GM12878 (cell line): ENCODE measurements around the gene TROAP. TPM values are rescaled to one million over a fixed set of nuclear protein-coding genes. Genes with fewer than 3 reads are reported as not detected.

Source experiments
- ATAC-seq: fragments of 200-7000 bp; cut with Tn5 transposase; 3 replicates; pipeline ENCODE4 v1.9.1; 2020; ENCODE audit warnings: mild to moderate bottlenecking, moderate library complexity
- BruUV-seq: library from RNA; stranded (reverse); fragments of 400-500 nt; replicated peaks from 2 replicates; lab custom pipeline; 2021; lab: Mats Ljungman, UMichigan
- CTCF ChIA-PET: fragments of 300-600 bp; sonication (Branson Sonifier 250); formaldehyde crosslinking; extraction: SDS; loops from one replicate; lab custom pipeline; 2021; ENCODE audit warnings: inconsistent platforms; lab: Yijun Ruan, JAX
- POLR2A ChIA-PET: fragments of 350-600 bp; formaldehyde crosslinking; extraction: SDS; loops from one replicate; lab custom pipeline; 2021; ENCODE audit warnings: inconsistent platforms; lab: Charles Lee
- RAD21 ChIA-PET: fragments of 300-600 bp; sonication (Branson Sonifier 250); formaldehyde crosslinking; loops from one replicate; lab custom pipeline; 2023; ENCODE audit warnings: antibody characterized with exemption; ENCODE audit not compliant: unreplicated experiment; lab: Charles Lee
- SMC1A ChIA-PET: fragments of 300-600 bp; sonication (Branson Sonifier 250); formaldehyde crosslinking; loops from one replicate; lab custom pipeline; 2023; ENCODE audit not compliant: unreplicated experiment, uncharacterized antibody; lab: Charles Lee
- DNase-seq: peaks from one replicate; pipeline ENCODE4 v3.0.0-alpha.2; 2011; ENCODE audit warnings: low read depth, low spot score
- FAIRE-seq: peaks from 3 replicates; lab custom pipeline; 2011; peaks lifted over from hg19 to GRCh38; lab: Jason Lieb, UNC
- H2AFZ ChIP-seq: 2 replicates; pipeline ENCODE4 v1.6.0; 2011; ENCODE audit warnings: low read depth, low read length, control low read depth; ENCODE audit not compliant: control insufficient read depth
- H3K27ac ChIP-seq: 2 replicates; pipeline ENCODE4 v1.5.1; 2011; ENCODE audit warnings: control low read depth; ENCODE audit not compliant: control insufficient read depth, insufficient read depth
- H3K27me3 ChIP-seq, 2 experiments: replicated peaks in 1 of 2; 2 replicates each; pipeline versions ENCODE4 v1.6.0 to v1.6.1; 2011; ENCODE audit warnings: low read length in 1 of 2; ENCODE audit not compliant: control insufficient read depth in 2 of 2, insufficient read depth in 2 of 2
- H3K36me3 ChIP-seq, 2 experiments: 2 replicates each; pipeline ENCODE4 v1.5.1; 2011; ENCODE audit warnings: low read length in 1 of 2; ENCODE audit not compliant: control insufficient read depth in 2 of 2, insufficient read depth in 2 of 2
- H3K4me1 ChIP-seq: 2 replicates; pipeline ENCODE4 v1.6.1; 2011; ENCODE audit warnings: mild to moderate bottlenecking, low read length, moderate library complexity, mixed read lengths; ENCODE audit not compliant: control insufficient read depth, insufficient read depth
- H3K4me2 ChIP-seq: 2 replicates; pipeline ENCODE4 v1.6.0; 2011; ENCODE audit warnings: control low read depth; ENCODE audit not compliant: control insufficient read depth, insufficient read depth
- H3K4me3 ChIP-seq: fragments of 200-600 bp; sonication (generic); 2 replicates; pipeline ENCODE4 v1.5.1; 2016
- H3K79me2 ChIP-seq: 2 replicates; pipeline ENCODE4 v1.6.0; 2011; ENCODE audit warnings: low read length; ENCODE audit not compliant: control insufficient read depth, insufficient read depth
- H3K9ac ChIP-seq: 2 replicates; pipeline ENCODE4 v1.8.0; 2011; ENCODE audit warnings: low read length, control low read depth, mixed read lengths; ENCODE audit not compliant: control insufficient read depth, insufficient read depth
- H3K9me3 ChIP-seq: replicated peaks from 3 replicates; pipeline ENCODE4 v1.5.1; 2011; ENCODE audit warnings: mild to moderate bottlenecking, low read length; ENCODE audit not compliant: control insufficient read depth, insufficient read depth
- H4K20me1 ChIP-seq: 2 replicates; pipeline ENCODE4 v1.6.0; 2011; ENCODE audit not compliant: control insufficient read depth, insufficient read depth
- ATF7 ChIP-seq: fragments of 450-650 bp; IDR thresholded peaks from 2 replicates; pipeline ENCODE4 v1.6.1; 2016; ENCODE audit warnings: low read depth, mild to moderate bottlenecking
- GATAD2B ChIP-seq: fragments of 450-650 bp; conservative IDR thresholded peaks from 2 replicates; pipeline ENCODE4 v1.6.1; 2017; ENCODE audit warnings: low read depth, mild to moderate bottlenecking, moderate library complexity
- IRF4 ChIP-seq: IDR thresholded peaks from 2 replicates; pipeline ENCODE4 v1.6.1; 2011; ENCODE audit warnings: low read depth, low read length
- NFIC ChIP-seq: IDR thresholded peaks from 2 replicates; pipeline ENCODE4 v1.6.1; 2012; ENCODE audit warnings: low read depth, mild to moderate bottlenecking, inconsistent platforms, low read length, moderate library complexity
- NRF1 ChIP-seq: conservative IDR thresholded peaks from 2 replicates; pipeline ENCODE4 v1.6.1; 2011; ENCODE audit warnings: mild to moderate bottlenecking, low read depth, low read length, improper control_type of control experiment
- POLR2A ChIP-seq: IDR thresholded peaks from 2 replicates; pipeline ENCODE4 v1.6.1; 2011; ENCODE audit warnings: low read depth, mild to moderate bottlenecking, low read length
- RAD21 ChIP-seq: IDR thresholded peaks from 2 replicates; pipeline ENCODE4 v1.6.1; 2011; ENCODE audit warnings: mild to moderate bottlenecking, low read depth, low read length, moderate library complexity; ENCODE audit not compliant: insufficient read depth
- RBBP5 ChIP-seq: fragments of 200-600 bp; sonication (generic); conservative IDR thresholded peaks from 2 replicates; pipeline ENCODE4 v1.6.1; 2016
- RFX5 ChIP-seq: IDR thresholded peaks from 2 replicates; pipeline ENCODE4 v1.6.1; 2011; ENCODE audit warnings: low read depth, low read length, improper control_type of control experiment
- SRF ChIP-seq, 2 experiments: IDR thresholded peaks; 2 replicates each; pipeline ENCODE4 v1.6.1; 2011; ENCODE audit warnings: low read depth in 2 of 2, low read length in 2 of 2, mild to moderate bottlenecking in 1 of 2, moderate library complexity in 1 of 2
- SUZ12 ChIP-seq: fragments of 200-600 bp; sonication (generic); IDR thresholded peaks from one replicate; pipeline ENCODE4 v1.6.1; 2018; ENCODE audit warnings: antibody characterized with exemption, mild to moderate bottlenecking; ENCODE audit not compliant: unreplicated experiment
- ZBTB40 ChIP-seq: fragments of 450-650 bp; IDR thresholded peaks from 2 replicates; pipeline ENCODE4 v1.6.1; 2016; ENCODE audit warnings: mild to moderate bottlenecking, moderate library complexity, borderline replicate concordance
- ZNF24 ChIP-seq: fragments of 450-650 bp; IDR thresholded peaks from 2 replicates; pipeline ENCODE4 v1.6.1; 2017; ENCODE audit warnings: antibody characterized with exemption, mild to moderate bottlenecking
- WGBS: methylation state at CpG from one replicate; pipeline ENCODE4 v1.1.6; 2016; ENCODE audit warnings: low lambda C conversion rate; ENCODE audit not compliant: insufficient replicate concordance, insufficient coverage; ENCODE audit errors: missing lambda C conversion rate; 5-methylcytosine and 5-hydroxymethylcytosine counted together
- in situ Hi-C: fragments of 300-500 bp; cut with MboI; formaldehyde crosslinking; loops from 9 replicates; pipeline ENCODE4 v1.14.3; 2018; ENCODE audit warnings: mixed read lengths
- intact Hi-C: fragments of 100-400 bp; cut with micrococcal nuclease; formaldehyde crosslinking; loops from one replicate; pipeline ENCODE4 v1.14.2; 2022; ENCODE audit not compliant: unreplicated experiment
- polyA plus RNA-seq, 11 experiments: library from polyadenylated mRNA; depleted of rRNA in 4 of 11; unstranded in 6 of 11; stranded (reverse) in 5 of 11; fragments of >200 nt; fragmentation: Nextera tagmentation in 4 of 11; fragmentation: Illumina TruSeq in 1 of 11; extraction: Ambion mirVana in 4 of 11; extraction: Trizol in 1 of 11; gene quantifications; 1 replicate in 1 of 11; 2 replicates in 10 of 11; pipeline versions ENCODE4 v1.2.1 to v1.2.3, GENCODE V29; 2011 to 2016; ENCODE audit warnings: inconsistent platforms in 2 of 11, missing spikeins in 2 of 11, low read depth in 1 of 11
- total RNA-seq, 4 experiments: library from RNA; depleted of rRNA in 3 of 4; stranded (reverse); fragments of >200 nt in 3 of 4; fragmentation: Illumina TruSeq in 1 of 4; extraction: Trizol in 1 of 4; gene quantifications; 2 replicates each; pipeline versions ENCODE4 v1.2.1 to v1.2.3, GENCODE V29; 2013 to 2021
- TF ChIP-seq, protein P1 (sequence below): IDR thresholded peaks from 2 replicates; pipeline ENCODE4 v1.6.1; 2012; ENCODE audit warnings: low read length, inconsistent platforms
- TF ChIP-seq, protein P2 (sequence below): IDR thresholded peaks from 2 replicates; pipeline ENCODE4 v1.6.1; 2011; ENCODE audit warnings: low read depth, low read length, improper control_type of control experiment, borderline replicate concordance

The TROAP gene
- total and polyA plus RNA-seq, 10 of the 15 experiments (the other 5 are each of a cell fraction or from before 2014, with no cell fraction given) = 26.8 to 93.7 (median 52.6) TPM

GRCh38 chr12:49277466-49277865 lies 45.6 kb upstream of the TROAP start:
- Histone ChIP-seq H3K27me3 (no peaks in the 10 kb centered on the region; a peak in 1 of 4 replicates), H3K4me2 (no peak overlapping the region), H3K27ac (no peak overlapping the region), H3K4me3 (no peak overlapping the region), H3K79me2 (no peaks in the 10 kb centered on the region), H2AFZ (no peak overlapping the region), H3K4me1 (no peaks in the 10 kb centered on the region), H3K9ac (no peak overlapping the region), H4K20me1 (no peaks in the 10 kb centered on the region), H3K9me3 (no peaks in the 10 kb centered on the region), H3K36me3 (peaks cover 2 to 8% of the 10 kb centered on the region in 2 experiments; a peak in 3 of 4 replicates)
- DNase-seq (no peak), FAIRE-seq (no peak), ATAC-seq (no peak)
- in situ Hi-C loops (no loop called here), intact Hi-C loops (no loop called here)
- BruUV-seq = no TSS peak
- ChIA-PET RAD21 (no interaction called here), POLR2A (interaction anchor here (0.5 to 0.6 kb wide), 2 partner anchors 56 to 206 kb away, joined by 3 to 6 read pairs; no protein-coding TSS in a partner anchor), SMC1A (no interaction called here), CTCF (interaction anchor here (0.5 to 2.2 kb wide), 4 partner anchors 12 to 227 kb away, joined by 3 to 8 read pairs (median 3); no protein-coding TSS in a partner anchor)
- 52% methylated on average over 7 of the region's 7 CpGs for WGBS
- TF ChIP-seq NFIC (no peak), RFX5 (no peak), ZNF24 (no peak), SRF (IDR thresholded peaks at IDR 0.05; ENCODE audit: low read depth in 2 of 2, low read length in 2 of 2) (no peak), POLR2A (no peak), RBBP5 (no peak), ATF7 (no peak), RAD21 (no peak), GATAD2B (no peak), IRF4 (no peak), NRF1 (no peak), ZBTB40 (no peak), SUZ12 (no peak)
- TF ChIP-seq, protein P1, sequence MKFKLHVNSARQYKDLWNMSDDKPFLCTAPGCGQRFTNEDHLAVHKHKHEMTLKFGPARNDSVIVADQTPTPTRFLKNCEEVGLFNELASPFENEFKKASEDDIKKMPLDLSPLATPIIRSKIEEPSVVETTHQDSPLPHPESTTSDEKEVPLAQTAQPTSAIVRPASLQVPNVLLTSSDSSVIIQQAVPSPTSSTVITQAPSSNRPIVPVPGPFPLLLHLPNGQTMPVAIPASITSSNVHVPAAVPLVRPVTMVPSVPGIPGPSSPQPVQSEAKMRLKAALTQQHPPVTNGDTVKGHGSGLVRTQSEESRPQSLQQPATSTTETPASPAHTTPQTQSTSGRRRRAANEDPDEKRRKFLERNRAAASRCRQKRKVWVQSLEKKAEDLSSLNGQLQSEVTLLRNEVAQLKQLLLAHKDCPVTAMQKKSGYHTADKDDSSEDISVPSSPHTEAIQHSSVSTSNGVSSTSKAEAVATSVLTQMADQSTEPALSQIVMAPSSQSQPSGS = no peak
- TF ChIP-seq, protein P2, sequence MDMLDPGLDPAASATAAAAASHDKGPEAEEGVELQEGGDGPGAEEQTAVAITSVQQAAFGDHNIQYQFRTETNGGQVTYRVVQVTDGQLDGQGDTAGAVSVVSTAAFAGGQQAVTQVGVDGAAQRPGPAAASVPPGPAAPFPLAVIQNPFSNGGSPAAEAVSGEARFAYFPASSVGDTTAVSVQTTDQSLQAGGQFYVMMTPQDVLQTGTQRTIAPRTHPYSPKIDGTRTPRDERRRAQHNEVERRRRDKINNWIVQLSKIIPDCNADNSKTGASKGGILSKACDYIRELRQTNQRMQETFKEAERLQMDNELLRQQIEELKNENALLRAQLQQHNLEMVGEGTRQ = no peak
